K562 (cell line): ENCODE measurements around the gene STOM. TPM values are rescaled to one million over a fixed set of nuclear protein-coding genes. Genes with fewer than 3 reads are reported as not detected.

ENCODE experiments used
- ADNP ChIP-seq: fragments of 200-800 bp; sonication (Bioruptor generic); IDR thresholded peaks from 2 replicates; pipeline ENCODE4 v1.6.1; 2016; ENCODE audit warnings: missing genetic modification characterization, missing compliant biosample characterization
- DIDO1 ChIP-seq: fragments of 450-650 bp; IDR thresholded peaks from 2 replicates; pipeline ENCODE4 v1.6.1; 2016; ENCODE audit warnings: low read depth, missing biosample characterization, missing genetic modification characterization
- DPF2 ChIP-seq: fragments of 450-650 bp; IDR thresholded peaks from 2 replicates; pipeline ENCODE4 v1.6.1; 2016
- EHMT2 ChIP-seq: fragments of 450-650 bp; IDR thresholded peaks from 2 replicates; pipeline ENCODE4 v1.6.1; 2018; ENCODE audit warnings: antibody characterized with exemption
- ESRRA ChIP-seq: fragments of 450-650 bp; IDR thresholded peaks from 2 replicates; pipeline ENCODE4 v1.6.1; 2014; ENCODE audit warnings: low read depth, mild to moderate bottlenecking, moderate library complexity, borderline replicate concordance
- HDAC2 ChIP-seq: fragments of 450-650 bp; IDR thresholded peaks from 2 replicates; pipeline ENCODE4 v1.6.1; 2016; ENCODE audit warnings: mild to moderate bottlenecking
- KDM1A ChIP-seq, 2 experiments: fragments of 450-650 bp; IDR thresholded peaks; 2 replicates each; pipeline ENCODE4 v1.6.1; 2016; ENCODE audit warnings: mild to moderate bottlenecking in 2 of 2
- MXI1 ChIP-seq: IDR thresholded peaks from 2 replicates; pipeline ENCODE4 v1.6.1; 2011; ENCODE audit warnings: low read depth, mild to moderate bottlenecking, improper control_type of control experiment, low read length
- NR2F6 ChIP-seq: fragments of 450-650 bp; formaldehyde crosslinking; IDR thresholded peaks from 2 replicates; pipeline ENCODE4 v1.4.0; 2020; ENCODE audit warnings: mild to moderate bottlenecking
- PHB ChIP-seq: fragments of 250-450 bp; sonication (Bioruptor Pico); IDR thresholded peaks from 2 replicates; pipeline ENCODE4 v1.5.0; 2021
- POLR3A ChIP-seq: IDR thresholded peaks from 2 replicates; pipeline ENCODE4 v1.6.1; 2011; ENCODE audit warnings: borderline replicate concordance, mild to moderate bottlenecking, moderate library complexity; ENCODE audit not compliant: insufficient read length, insufficient read depth; ENCODE audit errors: extremely low read depth
- PRMT5 ChIP-seq: sonication (generic); formaldehyde crosslinking; IDR thresholded peaks from 2 replicates; pipeline ENCODE4 v1.5.0; 2020; ENCODE audit warnings: missing genetic modification reagents
- RAD51 ChIP-seq: fragments of 450-650 bp; IDR thresholded peaks from 2 replicates; pipeline ENCODE4 v1.7.1; 2016; ENCODE audit warnings: low read depth, mild to moderate bottlenecking, borderline replicate concordance
- RBBP5 ChIP-seq: fragments of 200-600 bp; sonication (generic); IDR thresholded peaks from 2 replicates; pipeline ENCODE4 v1.6.1; 2012; ENCODE audit warnings: borderline replicate concordance, mild to moderate bottlenecking, low read length, control low read depth, inconsistent platforms; ENCODE audit not compliant: insufficient read depth, poor library complexity, severe bottlenecking
- RBM25 ChIP-seq: fragments of 200-400 bp; formaldehyde crosslinking; IDR thresholded peaks from 2 replicates; pipeline ENCODE4 v1.6.1; 2018; ENCODE audit warnings: low read length, low read depth, moderate library complexity; ENCODE audit not compliant: severe bottlenecking
- RBM34 ChIP-seq: fragments of 200-400 bp; formaldehyde crosslinking; IDR thresholded peaks from 2 replicates; pipeline ENCODE4 v1.6.1; 2018; ENCODE audit warnings: low read length, borderline replicate concordance; ENCODE audit not compliant: insufficient read depth
- SMARCC2 ChIP-seq: fragments of 450-650 bp; IDR thresholded peaks from 2 replicates; pipeline ENCODE4 v1.6.1; 2017; ENCODE audit warnings: antibody characterized with exemption, moderate library complexity, mild to moderate bottlenecking, low read depth
- TRIM24 ChIP-seq, 2 experiments: fragments of 450-650 bp; IDR thresholded peaks; 2 replicates each; pipeline ENCODE4 v1.6.1; 2016
- TSC22D4 ChIP-seq: fragments of 450-650 bp; IDR thresholded peaks from 2 replicates; pipeline ENCODE4 v1.6.1; 2016; ENCODE audit warnings: missing genetic modification characterization, missing biosample characterization, control low read depth
- WHSC1 ChIP-seq: IDR thresholded peaks from one replicate; pipeline ENCODE4 v1.6.1; 2012; ENCODE audit warnings: low read length, control low read depth, inconsistent platforms
- YBX1 ChIP-seq: fragments of 450-650 bp; IDR thresholded peaks from 2 replicates; pipeline ENCODE4 v1.7.1; 2016; ENCODE audit warnings: mild to moderate bottlenecking
- ZNF134 ChIP-seq: fragments of 250-450 bp; sonication (Bioruptor Pico); conservative IDR thresholded peaks from 2 replicates; pipeline ENCODE4 v1.4.0; 2020
- ZNF140 ChIP-seq: fragments of 250-450 bp; sonication (Bioruptor Pico); IDR thresholded peaks from 2 replicates; pipeline ENCODE4 v1.8.0; 2021; ENCODE audit warnings: moderate library complexity, mild to moderate bottlenecking, inconsistent platforms
- ZNF445 ChIP-seq: fragments of 250-450 bp; sonication (Bioruptor Pico); IDR thresholded peaks from 2 replicates; pipeline ENCODE4 v1.4.0; 2020; ENCODE audit warnings: low read depth, mild to moderate bottlenecking, moderate library complexity
- ZNF551 ChIP-seq: fragments of 250-450 bp; sonication (Bioruptor Pico); IDR thresholded peaks from 2 replicates; pipeline ENCODE4 v1.5.0; 2021; ENCODE audit warnings: mild to moderate bottlenecking, moderate library complexity
- polyA plus RNA-seq, 8 experiments: library from polyadenylated mRNA; depleted of rRNA in 4 of 8; stranded (reverse) in 5 of 8; unstranded in 3 of 8; fragments of >200 nt; fragmentation: Nextera tagmentation in 2 of 8; fragmentation: Illumina TruSeq in 1 of 8; extraction: Ambion mirVana in 2 of 8; extraction: Trizol in 1 of 8; gene quantifications; 2 replicates each; pipeline versions ENCODE4 v1.2.1 to v1.2.3, GENCODE V29; 2011 to 2014; ENCODE audit warnings: inconsistent platforms in 1 of 8, missing spikeins in 1 of 8
- total RNA-seq, 7 experiments: library from RNA; depleted of rRNA in 6 of 7; stranded (reverse); fragments of >200 nt in 6 of 7; fragmentation: Illumina TruSeq in 2 of 7; extraction: Trizol in 2 of 7; gene quantifications; 2 replicates each; pipeline versions ENCODE4 v1.2.1 to v1.2.3, GENCODE V29; 2011 to 2021; ENCODE audit warnings: low replicate concordance in 1 of 7
- TF ChIP-seq, protein P1 (sequence below): fragments of 450-650 bp; formaldehyde crosslinking; IDR thresholded peaks from 2 replicates; pipeline ENCODE4 v1.4.0; 2022; ENCODE audit warnings: mild to moderate bottlenecking, moderate library complexity

The STOM gene
- total and polyA plus RNA-seq, 9 of the 15 experiments (the other 6 are each of a cell fraction or from before 2014, with no cell fraction given), result 23.2 to 140 (median 43.9) TPM

DNA sequence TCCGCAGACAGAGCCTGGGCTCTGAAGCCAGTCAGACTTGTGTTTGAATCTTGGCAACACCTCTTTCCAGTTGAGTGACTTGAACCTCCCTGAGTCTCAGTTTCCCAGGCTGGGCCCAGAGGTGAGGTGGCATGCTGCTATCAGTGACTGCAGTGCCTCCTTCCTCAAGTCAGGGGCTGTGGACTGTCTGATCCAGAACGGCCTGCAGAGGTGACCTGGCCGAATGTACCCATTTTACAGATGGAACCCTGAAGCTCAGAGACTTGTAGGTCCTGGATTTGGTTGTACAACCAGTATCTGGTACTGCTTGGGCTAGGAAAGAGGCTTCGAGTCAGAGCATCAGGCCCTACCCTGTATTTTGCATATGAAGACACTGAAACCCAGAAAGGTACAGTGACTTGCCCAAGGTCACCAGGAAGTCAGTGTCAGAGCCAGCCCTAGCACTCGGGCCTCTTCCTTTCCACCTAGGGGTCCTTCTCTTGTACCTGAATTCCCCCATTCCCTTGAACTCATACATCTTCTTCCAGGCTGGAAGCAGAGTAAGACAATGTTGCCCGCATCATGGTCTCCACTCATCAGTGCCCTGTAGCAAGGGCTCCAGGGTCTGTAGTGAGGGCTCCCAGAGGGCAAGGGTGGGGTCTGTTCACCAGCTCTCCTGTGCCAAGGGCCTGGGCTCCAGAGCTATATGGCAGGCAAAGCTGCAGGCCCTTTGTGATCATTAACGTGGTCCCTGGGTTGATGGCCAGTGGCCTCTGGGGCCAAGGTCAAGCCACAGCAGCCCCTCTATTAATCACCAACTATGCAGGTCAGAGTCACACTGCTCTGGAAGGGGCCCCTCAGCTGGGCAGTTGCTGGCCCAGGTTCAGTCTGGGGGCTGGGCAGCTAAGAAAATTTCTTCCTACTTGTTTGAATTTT is 73.6 kb downstream of the STOM start (continued):
- TF ChIP-seq DPF2 (no peak), RBM34 (no peak), MXI1 (no peak), PRMT5 (CRISPR knock-in tag) (no peak), SMARCC2 (no peak), RBM25 (peak; percentile 87), TRIM24 (IDR thresholded peaks at IDR 0.05) (no peak), POLR3A (no peak), DIDO1 (tag) (no peak), HDAC2 (peak; percentile 65; the same call in 1 of the 2 replicates), KDM1A (IDR thresholded peaks at IDR 0.05) (peak; percentile 35 to 74), ZNF140 (CRISPR knock-in tag) (no peak), ZNF134 (no peak), ESRRA (peak; percentile 85), EHMT2 (no peak), NR2F6 (no peak), PHB (CRISPR knock-in tag) (no peak), WHSC1 (no peak), ZNF551 (no peak), ZNF445 (CRISPR knock-in tag) (no peak), RBBP5 (no peak), YBX1 (no peak), TSC22D4 (tag) (no peak), RAD51 (no peak), ADNP (tag) (peak; percentile 77; the same call in 1 of the 2 replicates)
- TF ChIP-seq, protein P1, sequence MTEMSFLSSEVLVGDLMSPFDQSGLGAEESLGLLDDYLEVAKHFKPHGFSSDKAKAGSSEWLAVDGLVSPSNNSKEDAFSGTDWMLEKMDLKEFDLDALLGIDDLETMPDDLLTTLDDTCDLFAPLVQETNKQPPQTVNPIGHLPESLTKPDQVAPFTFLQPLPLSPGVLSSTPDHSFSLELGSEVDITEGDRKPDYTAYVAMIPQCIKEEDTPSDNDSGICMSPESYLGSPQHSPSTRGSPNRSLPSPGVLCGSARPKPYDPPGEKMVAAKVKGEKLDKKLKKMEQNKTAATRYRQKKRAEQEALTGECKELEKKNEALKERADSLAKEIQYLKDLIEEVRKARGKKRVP, result no peak
